DMS153 treated with DMSO at 0.1 percent for 48 hours (cell line): ENCODE results near the gene MORN5.

ENCODE experiments used
- DNase-seq: peaks from one replicate; lab custom pipeline; 2025; ENCODE audit not compliant: unreplicated experiment; lab: John Stamatoyannopoulos, UW

The MORN5 gene

GRCh38 chr9:122143296-122143695 is 16.4 kb upstream of the MORN5 start:
- DNase-seq: no peak

GRCh38 chr9:122143876-122144405 is 15.8 kb upstream of the MORN5 start:
- DNase-seq: no peak

GRCh38 chr9:122144836-122145591 is 14.7 kb upstream of the MORN5 start:
- no peak for DNase-seq

GRCh38 chr9:122145592-122145863 is 14.2 kb upstream of the MORN5 start:
- DNase-seq: no peak

- no peak for DNase-seq
These were observed 8.4 kb upstream of the MORN5 start for GRCh38 chr9:122151267-122151828.

GRCh38 chr9:122155796-122156195 is 3.9 kb upstream of the MORN5 start:
- no peak for DNase-seq

GRCh38 chr9:122158202-122158601 is 1.5 kb upstream of the MORN5 start:
- no peak for DNase-seq

- no peak for DNase-seq
These were observed 178 bp downstream of the MORN5 start for GRCh38 chr9:122159925-122160246.

GRCh38 chr9:122162415-122162814 is 2.7 kb downstream of the MORN5 start:
- no peak for DNase-seq

- no peak for DNase-seq
These were observed 4.6 kb downstream of the MORN5 start for GRCh38 chr9:122164286-122164685.

- no peak for DNase-seq
These were observed 8.6 kb downstream of the MORN5 start for GRCh38 chr9:122168356-122168755.

- no peak for DNase-seq
These were observed 12.4 kb downstream of the MORN5 start for GRCh38 chr9:122172131-122172530.

- DNase-seq: no peak
These were observed 14.0 kb downstream of the MORN5 start for GRCh38 chr9:122173670-122174069.

GRCh38 chr9:122176916-122177315 is 17.2 kb downstream of the MORN5 start:
- no peak for DNase-seq

GRCh38 chr9:122179054-122179689 is 19.5 kb downstream of the MORN5 start:
- no peak for DNase-seq

GRCh38 chr9:122179690-122180074 is 20.0 kb downstream of the MORN5 start:
- DNase-seq: no peak

- DNase-seq: no peak
These were observed 20.9 kb downstream of the MORN5 start for GRCh38 chr9:122180633-122181032.

GRCh38 chr9:122183501-122183900 is 23.8 kb downstream of the MORN5 start:
- no peak for DNase-seq

- no peak for DNase-seq
These were observed 24.8 kb downstream of the MORN5 start for GRCh38 chr9:122184551-122184950.

- DNase-seq: no peak
These were observed 26.6 kb downstream of the MORN5 start for GRCh38 chr9:122186301-122186700.

GRCh38 chr9:122186777-122187470 is 27.2 kb downstream of the MORN5 start:
- no peak for DNase-seq

- DNase-seq: no peak
These were observed 28.7 kb downstream of the MORN5 start for GRCh38 chr9:122188369-122188768.
